ENCODE results near the gene LIPH. TPM values are rescaled to one million over a fixed set of nuclear protein-coding genes. Genes with fewer than 3 reads are reported as not detected.

The LIPH gene
- total and polyA plus RNA-seq, 10 of the 15 experiments (the other 5 are each of a cell fraction or from before 2014, with no cell fraction given), result 2.2 to 11.1 (median 5.4) TPM

GRCh38 chr3:185528532-185528931 lies 23.9 kb downstream of the LIPH start:
- Histone ChIP-seq H3K27me3 (replicated peaks in 1 of 2; ENCODE audit: control insufficient read depth in 2 of 2, insufficient read depth in 2 of 2, low read length in 1 of 2) (no peaks in the 10 kb centered on the region), H3K4me1 (ENCODE audit: control insufficient read depth, insufficient read depth, low read length) (no peaks in the 10 kb centered on the region), H3K36me3 (ENCODE audit: control insufficient read depth in 2 of 2, insufficient read depth in 2 of 2, low read length in 1 of 2) (no peaks in the 10 kb centered on the region; a peak in 1 of 4 replicates), H3K27ac (ENCODE audit: control insufficient read depth, insufficient read depth) (no peak overlapping the region), H3K4me3 (no peak overlapping the region), H4K20me1 (ENCODE audit: control insufficient read depth, insufficient read depth) (no peaks in the 10 kb centered on the region), H3K9ac (ENCODE audit: control insufficient read depth, insufficient read depth, low read length) (no peak overlapping the region), H3K79me2 (ENCODE audit: control insufficient read depth, insufficient read depth, low read length) (no peaks in the 10 kb centered on the region), H3K4me2 (ENCODE audit: control insufficient read depth, insufficient read depth) (no peak overlapping the region), H2AFZ (ENCODE audit: control insufficient read depth, low read depth, low read length) (no peak overlapping the region), H3K9me3 (replicated peaks; ENCODE audit: control insufficient read depth, insufficient read depth, low read length) (no peaks in the 10 kb centered on the region)
- WGBS (ENCODE audit: insufficient coverage, insufficient replicate concordance, low lambda C conversion rate, missing lambda C conversion rate), result 92% methylated on average over 6 of the region's 6 CpGs
- ChIA-PET CTCF (no interaction called here), SMC1A (ENCODE audit: uncharacterized antibody, unreplicated experiment) (no interaction called here), POLR2A (no interaction called here), RAD21 (ENCODE audit: unreplicated experiment) (no interaction called here)
- in situ Hi-C loops (cut with MboI) (no loop called here), intact Hi-C loops (cut with micrococcal nuclease; ENCODE audit: unreplicated experiment) (no loop called here)
- FAIRE-seq (no peak), ATAC-seq (no peak), DNase-seq (ENCODE audit: low read depth, low spot score) (no peak)
- TF ChIP-seq POLR2AphosphoS5 (IDR thresholded peaks at IDR 0.05; ENCODE audit: low read length) (no peak), BRCA1 (IDR thresholded peaks at IDR 0.05; ENCODE audit: low read depth, low read length) (no peak), FOXK2 (IDR thresholded peaks at IDR 0.05) (no peak), CBX5 (IDR thresholded peaks at IDR 0.05; ENCODE audit: low read depth) (no peak), IRF4 (IDR thresholded peaks at IDR 0.05; ENCODE audit: low read depth, low read length) (no peak), TARDBP (IDR thresholded peaks at IDR 0.05; ENCODE audit: borderline replicate concordance) (no peak), PRDM15 (CRISPR knock-in tag; IDR thresholded peaks at IDR 0.05) (no peak), NFXL1 (IDR thresholded peaks at IDR 0.05; ENCODE audit: borderline replicate concordance) (no peak), ATF3 (IDR thresholded peaks at IDR 0.05; ENCODE audit: borderline replicate concordance, extremely low read depth, low read depth, low read length) (no peak), REST (IDR thresholded peaks at IDR 0.05; ENCODE audit: low read depth, low read length) (no peak)
- no TSS peak for BruUV-seq (replicated peaks)

Measured in GM12878 (cell line).